K562 (cell line): ENCODE measurements around the gene C4orf17.

Source experiments
- BHLHE40 ChIP-seq: IDR thresholded peaks from 2 replicates; pipeline ENCODE4 v1.6.1; 2011; ENCODE audit warnings: low read length, improper control_type of control experiment
- FOXA1 ChIP-seq: fragments of 450-650 bp; IDR thresholded peaks from 2 replicates; pipeline ENCODE4 v1.6.1; 2016; ENCODE audit warnings: mild to moderate bottlenecking, borderline replicate concordance
- GABPA ChIP-seq: fragments of 200-800 bp; sonication (Bioruptor generic); conservative IDR thresholded peaks from 2 replicates; pipeline ENCODE4 v1.6.1; 2016; ENCODE audit warnings: low read depth, missing genetic modification characterization, missing compliant biosample characterization
- HIVEP1 ChIP-seq: fragments of 250-450 bp; sonication (Bioruptor Pico); IDR thresholded peaks from 2 replicates; pipeline ENCODE4 v1.4.0; 2020; ENCODE audit warnings: mild to moderate bottlenecking
- KLF13 ChIP-seq: fragments of 450-650 bp; IDR thresholded peaks from 2 replicates; pipeline ENCODE4 v1.6.1; 2016; ENCODE audit warnings: missing genetic modification characterization, low read depth, mild to moderate bottlenecking, missing compliant biosample characterization, moderate library complexity, borderline replicate concordance
- MAFF ChIP-seq: IDR thresholded peaks from 2 replicates; pipeline ENCODE4 v1.6.1; 2012; ENCODE audit warnings: low read length, improper control_type of control experiment
- NR2F6 ChIP-seq: fragments of 450-650 bp; formaldehyde crosslinking; IDR thresholded peaks from 2 replicates; pipeline ENCODE4 v1.4.0; 2020; ENCODE audit warnings: mild to moderate bottlenecking
- POLR2A ChIP-seq: fragments of 450-650 bp; conservative IDR thresholded peaks from 2 replicates; pipeline ENCODE4 v1.6.1; 2016

- TF ChIP-seq BHLHE40: no peak
- no peak for TF ChIP-seq GABPA (tag)
- TF ChIP-seq NR2F6 (CRISPR knock-in tag): no peak
- no peak for TF ChIP-seq POLR2A
- no peak for TF ChIP-seq MAFF
- no peak for TF ChIP-seq FOXA1
- TF ChIP-seq KLF13 (tag): no peak
- no peak for TF ChIP-seq HIVEP1 (CRISPR knock-in tag)
Observed at GRCh38 chr4:99468889-99469288, 41.9 kb upstream of the C4orf17 start.
